GM18499 (cell line): Measurements from ENCODE around the gene CLEC11A.

Experiments used
- ATAC-seq: cut with Tn5 transposase; IDR thresholded peaks from one replicate; pipeline ENCODE4 v1.9.1; 2021; ENCODE audit warnings: moderate number of reproducible peaks; ENCODE audit not compliant: insufficient read depth, unreplicated experiment

The CLEC11A gene, protein sequence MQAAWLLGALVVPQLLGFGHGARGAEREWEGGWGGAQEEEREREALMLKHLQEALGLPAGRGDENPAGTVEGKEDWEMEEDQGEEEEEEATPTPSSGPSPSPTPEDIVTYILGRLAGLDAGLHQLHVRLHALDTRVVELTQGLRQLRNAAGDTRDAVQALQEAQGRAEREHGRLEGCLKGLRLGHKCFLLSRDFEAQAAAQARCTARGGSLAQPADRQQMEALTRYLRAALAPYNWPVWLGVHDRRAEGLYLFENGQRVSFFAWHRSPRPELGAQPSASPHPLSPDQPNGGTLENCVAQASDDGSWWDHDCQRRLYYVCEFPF

DNA sequence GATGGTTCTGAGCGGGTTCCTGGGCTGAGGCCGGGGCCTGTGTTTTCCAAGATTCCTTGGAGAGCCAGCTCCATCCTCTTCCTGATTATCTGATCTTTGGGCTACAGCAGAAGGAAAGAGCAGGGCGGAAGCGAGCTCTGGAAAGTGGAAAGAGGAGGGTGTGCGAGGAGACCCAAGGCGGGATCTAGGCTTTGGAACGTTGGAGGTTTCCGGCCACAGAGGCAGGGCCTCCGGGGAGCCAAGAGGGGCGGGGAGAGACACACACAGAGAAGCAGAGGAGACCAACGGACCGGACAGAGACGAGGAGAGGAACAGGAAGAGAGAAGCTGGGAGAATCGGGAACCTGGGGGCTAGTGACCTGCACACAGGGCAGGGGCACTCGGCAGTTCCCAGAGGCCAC lies at the start of gene CLEC11A:
TSS of gene CLEC11A (plus strand) at position 296 of the 400 bp plus-strand sequence. CDS start 162 bp downstream, outside the sequence.
- ATAC-seq, result no peak

DNA sequence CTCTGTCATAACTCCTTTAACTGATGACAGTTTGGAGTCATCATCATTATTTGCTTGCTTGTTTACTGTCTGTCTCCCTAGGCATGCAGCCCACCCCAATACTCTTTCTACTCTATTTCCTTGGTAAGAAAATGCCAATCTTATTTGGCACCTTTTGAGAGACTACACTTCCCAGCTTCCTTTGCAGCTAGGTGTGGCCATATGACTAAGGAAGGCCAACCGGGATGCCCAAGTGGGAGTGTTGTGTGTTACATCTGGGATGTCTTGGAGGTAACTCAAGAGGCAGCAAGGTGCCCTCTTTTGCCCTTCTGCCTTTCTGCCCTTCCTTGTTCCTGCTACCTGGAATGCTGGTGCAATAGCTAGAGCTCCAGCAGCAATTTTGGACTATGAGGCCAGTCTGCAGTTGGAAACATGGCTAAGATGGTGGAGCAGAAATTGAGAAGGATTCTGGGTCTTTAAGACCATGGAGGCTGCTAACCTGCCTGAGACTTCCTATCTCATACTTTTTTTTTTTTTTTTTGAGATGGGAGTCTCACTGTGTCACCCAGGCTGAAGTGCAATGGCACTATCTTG lies 46.5 kb upstream of the CLEC11A start:
- no peak for ATAC-seq

DNA sequence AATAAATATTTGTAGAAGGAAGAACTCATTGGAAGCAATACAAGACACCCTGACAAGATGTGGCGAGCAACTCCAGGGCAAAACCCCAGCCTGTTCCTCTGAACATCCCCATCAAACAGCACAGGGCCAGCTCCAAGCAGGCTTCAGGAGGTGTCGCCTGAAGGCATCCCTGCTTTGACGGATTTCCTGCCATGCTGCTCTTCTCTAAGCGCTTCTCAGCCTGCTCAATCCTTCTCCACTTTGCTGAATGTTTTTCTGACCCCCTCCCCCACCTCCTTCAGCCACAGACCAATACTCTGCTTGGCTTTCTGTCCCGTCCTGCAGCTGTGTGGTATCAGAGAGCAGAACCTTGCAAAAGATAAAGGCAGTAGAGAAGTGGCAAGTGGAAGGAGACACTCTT lies 45.5 kb upstream of the CLEC11A start:
- no peak for ATAC-seq

DNA sequence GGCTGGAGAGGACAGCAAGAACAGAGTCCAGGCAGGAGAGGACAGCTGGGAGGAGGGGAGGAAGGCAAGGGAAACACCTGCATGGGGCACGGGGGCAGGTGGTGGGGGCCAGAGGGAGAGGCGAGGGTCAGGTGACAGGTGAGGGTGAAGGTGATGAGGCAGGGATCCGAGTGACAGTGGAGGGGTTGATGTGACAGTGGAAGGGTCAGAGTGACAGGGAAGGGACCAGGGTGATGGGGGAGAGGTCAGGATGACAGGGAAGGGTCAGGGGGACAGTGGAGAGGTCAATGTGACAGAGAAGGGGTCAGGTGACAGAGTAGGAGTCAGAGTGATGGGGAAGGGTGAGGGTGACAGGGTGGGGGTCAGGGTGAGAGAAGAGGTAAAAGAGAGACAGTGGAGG lies 44.8 kb upstream of the CLEC11A start:
- no peak for ATAC-seq

DNA sequence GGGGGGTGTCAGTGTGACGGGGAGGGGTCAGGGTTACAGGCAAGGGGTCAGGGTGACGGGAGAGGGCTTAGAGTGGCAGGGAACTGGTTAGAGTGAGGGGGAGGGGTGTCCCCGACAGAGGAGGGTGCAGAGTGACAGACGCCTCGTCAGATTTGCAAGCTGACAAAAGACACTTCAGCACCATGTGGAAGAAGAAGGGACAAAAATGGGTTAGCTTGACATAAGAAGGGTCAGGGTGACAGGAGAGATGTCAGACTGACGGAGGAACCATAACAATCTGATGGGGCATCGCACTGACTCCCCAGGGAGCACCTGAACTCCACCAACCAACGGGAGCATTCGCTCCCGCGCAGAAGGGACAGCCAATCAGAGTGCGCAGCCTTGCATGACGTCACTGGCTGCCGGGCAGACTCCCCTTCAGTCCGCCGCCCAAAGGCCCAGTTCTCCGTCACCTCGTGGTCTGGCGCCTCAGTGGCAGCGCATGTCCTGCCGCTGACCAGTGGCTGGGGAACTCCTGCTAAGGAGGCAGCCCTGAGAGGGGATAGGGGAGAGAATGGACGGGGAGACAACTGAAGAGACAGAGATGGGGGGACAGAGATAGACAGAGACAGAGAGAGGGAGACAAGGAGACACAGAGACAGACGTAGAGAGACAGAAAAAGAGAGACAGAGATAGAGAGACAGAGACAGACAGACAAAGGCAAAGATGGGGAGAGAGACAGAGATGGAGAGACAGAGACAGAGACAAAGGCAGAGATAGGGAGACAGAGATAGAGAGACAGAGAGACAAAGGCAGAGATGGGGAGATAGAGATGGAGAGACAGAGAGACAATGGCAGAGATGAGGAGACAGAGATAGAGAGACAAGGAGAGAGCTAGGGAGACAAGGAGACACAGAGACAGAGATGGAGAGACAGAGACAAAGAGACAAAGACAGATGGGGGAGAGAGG lies 43.7 kb upstream of the CLEC11A start:
- no peak for ATAC-seq

DNA sequence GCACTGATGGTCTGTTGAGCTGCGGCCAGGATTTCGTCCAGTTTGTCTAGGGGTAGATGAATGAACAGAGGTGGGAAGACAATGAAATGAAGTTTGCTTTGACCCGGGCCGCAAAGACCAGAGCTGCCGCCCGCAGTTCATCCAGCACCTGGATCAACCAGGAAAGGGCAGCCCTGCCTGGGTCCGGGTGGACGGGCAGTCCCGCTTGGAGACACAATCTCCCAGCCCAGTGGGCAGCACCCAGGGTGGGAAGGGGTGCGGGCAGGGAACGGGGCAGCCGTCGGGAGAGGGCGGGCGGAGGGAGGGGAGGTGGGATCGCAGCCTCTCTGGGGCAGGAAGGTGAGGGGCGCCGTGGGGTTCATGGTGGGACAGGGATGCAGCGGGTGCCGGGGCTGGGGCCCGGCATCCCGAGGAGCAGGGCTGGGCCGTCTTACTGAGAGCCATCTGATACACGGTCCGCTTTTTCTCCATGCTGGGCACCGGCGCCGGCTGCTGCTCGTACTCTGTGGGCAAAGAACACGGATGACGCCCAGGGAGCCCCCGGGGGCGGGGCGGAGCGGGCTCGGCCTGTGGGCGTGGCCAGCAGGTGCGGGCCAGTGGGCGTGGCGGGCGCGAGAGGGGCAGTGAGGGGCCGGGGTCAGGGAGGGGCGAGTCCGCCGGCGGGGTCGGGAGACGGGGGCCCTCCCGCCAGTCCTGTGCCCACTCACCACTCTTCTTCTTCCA lies 36.7 kb upstream of the CLEC11A start:
- ATAC-seq, result no peak

DNA sequence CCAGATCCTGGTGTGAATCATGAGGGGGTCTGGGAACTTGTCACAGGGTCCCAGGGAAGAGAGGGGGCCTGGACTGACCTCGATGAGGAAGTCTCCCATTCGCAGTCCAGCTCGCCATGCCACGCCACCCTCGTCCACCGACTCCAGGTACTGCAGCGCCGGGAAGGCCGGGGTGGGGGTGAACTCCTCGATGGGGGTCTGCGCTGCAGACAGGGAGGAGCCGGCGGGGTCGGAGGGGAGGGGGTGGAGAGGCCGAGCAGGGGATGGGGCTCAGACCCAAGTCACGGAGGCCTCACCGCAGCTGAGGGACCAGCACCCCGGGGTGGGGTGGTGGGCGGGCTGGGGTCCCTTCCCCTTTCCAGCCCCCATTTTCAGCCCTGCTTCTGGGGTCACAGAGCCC lies 34.4 kb upstream of the CLEC11A start:
- ATAC-seq, result no peak

DNA sequence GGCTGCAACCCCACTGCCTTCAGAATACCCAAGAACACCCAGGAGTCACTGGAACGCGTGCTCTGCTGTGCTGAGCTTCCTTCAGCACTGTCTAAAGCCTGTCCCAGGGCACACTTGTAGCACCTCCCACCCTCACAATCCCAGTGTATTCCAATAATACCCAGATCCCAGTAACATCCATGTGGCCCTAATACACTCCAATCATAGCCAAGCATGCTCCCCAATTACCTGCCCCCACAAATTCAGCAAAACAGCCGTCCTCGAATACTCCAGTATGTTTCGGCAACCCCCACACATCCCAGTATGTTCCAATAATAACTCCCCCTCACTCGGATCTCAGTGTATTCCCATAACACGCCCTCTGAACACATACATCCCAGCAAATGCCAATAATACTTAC lies 32.7 kb upstream of the CLEC11A start:
- no peak for ATAC-seq

DNA sequence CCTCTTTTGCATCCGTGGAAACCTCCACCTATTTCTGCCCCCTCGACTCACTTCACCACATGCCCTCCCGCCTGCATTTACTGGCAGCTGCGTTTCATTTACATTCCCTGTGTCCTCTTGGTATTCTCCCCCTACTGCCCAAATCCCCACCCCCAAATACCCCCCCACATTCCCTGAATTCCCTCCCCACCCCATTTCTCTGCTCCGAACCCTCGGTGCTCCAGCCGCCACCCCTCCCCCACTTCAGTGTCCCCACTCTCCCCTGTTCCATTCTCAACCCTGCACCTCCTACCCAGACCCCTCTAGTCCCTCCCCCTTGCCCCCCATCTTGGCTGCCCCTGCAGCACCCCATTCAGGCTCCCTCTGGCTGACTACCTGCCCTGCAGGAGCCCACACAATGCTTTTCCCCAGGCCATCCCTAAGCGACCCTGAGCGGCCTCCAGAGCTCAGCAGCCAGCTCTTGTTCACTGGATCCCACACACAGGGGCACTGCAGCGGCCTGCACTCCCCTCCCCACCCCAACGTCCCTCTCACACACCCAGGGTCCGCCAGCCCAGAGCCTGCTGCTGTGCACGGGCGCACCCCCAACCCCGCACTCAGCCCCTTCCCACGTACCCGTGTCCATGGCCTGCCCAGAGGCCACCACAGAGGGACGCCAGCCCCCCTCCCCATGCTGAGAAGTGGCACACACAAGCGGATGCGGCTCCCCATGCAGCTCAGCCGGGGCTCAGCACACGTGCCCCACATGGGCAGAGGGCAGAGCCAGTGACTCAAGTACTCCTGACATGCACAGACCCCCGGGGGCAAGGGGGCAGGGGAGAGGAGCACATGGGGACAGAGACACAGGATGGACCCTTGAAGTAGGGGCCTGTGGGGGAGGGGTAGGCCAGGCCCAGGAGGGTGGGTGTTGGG lies 29.8 kb upstream of the CLEC11A start:
- no peak for ATAC-seq

DNA sequence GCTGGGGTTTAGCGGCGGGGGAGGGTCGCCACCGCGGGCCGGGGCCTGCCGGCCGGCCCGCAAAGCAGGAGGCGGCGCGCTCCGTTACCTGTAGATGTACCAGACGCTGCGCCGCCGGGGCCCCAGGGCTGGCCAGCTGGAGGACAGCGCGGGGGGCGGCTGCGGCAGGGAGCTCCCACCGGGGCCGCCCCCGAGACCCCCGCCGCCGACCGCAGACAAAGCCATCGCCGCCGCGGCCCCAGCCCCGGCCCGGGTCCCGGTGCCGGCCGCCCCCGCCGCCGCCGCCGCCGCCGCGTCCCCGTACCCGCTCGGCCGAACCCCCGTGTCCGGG lies 28.4 kb upstream of the CLEC11A start:
- ATAC-seq, result no peak

DNA sequence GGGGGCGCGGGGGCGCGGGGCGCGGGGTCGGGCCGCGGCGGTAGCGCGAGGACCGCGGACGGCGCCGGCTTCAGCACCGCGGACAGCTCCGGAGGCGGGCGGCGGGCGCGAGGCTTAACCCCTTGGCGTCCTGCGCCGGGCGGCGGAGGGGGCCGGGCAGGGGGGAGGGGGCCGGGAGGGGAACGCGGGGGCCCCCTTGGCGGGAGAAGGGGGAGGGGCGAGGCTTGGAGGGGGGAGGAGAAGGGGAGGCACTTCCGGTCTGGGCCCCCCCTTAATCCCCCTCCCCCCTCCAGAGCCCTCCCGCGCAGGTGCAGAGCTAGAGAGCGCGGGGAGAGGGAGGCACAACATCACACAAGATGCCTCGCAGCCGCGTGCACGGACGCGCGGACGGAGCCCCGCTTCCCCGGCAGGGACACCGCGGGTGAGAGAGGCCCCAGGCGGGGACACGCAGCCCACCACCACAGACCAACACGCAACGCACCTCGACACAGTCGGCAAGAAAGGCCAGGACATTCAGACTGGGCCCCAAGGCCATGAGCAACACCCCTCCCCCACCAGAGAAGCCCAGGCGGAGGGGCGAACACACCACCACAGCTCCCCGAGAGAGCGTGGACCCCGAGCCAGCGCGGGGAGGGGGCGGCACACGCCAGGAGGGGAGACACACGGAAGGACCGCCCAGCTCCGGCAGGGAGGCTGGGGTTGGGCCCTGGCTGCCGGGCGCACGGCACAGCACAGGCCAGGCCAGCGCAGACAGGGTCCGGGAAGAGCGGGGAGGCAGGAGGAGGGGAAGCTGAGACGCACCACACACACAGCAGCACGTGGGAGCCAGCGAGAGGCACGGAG lies 27.7 kb upstream of the CLEC11A start:
- no peak for ATAC-seq

DNA sequence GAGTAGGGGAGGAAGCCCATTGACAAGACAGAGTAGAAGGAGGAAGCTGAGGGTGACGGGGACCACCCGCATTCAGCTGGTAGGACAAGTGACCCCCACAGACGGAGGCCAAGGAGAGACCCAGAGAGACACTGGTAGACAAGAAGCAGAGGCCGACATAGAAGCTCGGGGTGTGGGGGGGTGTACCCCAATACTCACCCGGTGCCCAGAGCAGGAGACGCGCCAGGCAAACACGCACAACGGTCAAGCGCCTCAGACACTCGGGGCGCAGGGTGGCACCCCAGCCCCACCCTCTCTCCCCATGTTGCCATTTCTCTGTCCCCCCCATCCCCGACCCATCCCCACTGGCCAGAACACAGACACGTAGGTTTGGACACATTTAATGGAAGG lies 27.1 kb upstream of the CLEC11A start:
- no peak for ATAC-seq

DNA sequence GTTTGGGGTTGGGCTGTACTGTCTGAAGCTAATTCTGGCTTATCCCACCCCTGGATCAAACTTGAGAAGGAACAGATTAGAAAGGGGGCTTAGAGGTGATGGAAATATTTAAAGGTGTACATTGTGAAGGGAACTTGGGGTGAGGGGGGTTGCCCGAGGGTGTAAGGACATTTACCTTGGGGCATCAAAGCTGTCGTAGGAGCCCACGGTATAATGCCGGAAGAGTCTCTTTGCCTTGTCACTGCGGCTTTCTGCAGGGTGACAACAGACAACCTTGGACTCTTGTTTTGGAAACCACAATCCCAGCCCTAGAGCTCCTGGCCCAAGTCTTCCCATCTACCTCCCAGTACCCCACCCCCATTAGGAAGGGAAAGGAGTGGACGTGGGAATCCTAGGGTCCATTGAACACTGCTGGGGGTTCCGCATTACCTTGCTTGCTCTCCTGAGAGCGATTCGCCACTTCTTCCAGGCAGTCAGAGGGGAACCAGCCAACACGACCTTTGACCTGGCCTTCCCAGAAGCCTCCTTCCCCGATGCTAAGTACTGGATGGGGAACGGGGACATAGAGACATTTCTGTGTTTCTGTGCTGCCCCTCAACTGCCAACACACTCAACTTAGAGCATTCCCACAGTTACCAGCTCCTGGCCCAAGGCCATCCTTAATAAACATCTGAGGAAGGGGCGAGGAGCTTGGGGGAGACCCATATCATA lies 25.6 kb upstream of the CLEC11A start:
- ATAC-seq, result no peak

DNA sequence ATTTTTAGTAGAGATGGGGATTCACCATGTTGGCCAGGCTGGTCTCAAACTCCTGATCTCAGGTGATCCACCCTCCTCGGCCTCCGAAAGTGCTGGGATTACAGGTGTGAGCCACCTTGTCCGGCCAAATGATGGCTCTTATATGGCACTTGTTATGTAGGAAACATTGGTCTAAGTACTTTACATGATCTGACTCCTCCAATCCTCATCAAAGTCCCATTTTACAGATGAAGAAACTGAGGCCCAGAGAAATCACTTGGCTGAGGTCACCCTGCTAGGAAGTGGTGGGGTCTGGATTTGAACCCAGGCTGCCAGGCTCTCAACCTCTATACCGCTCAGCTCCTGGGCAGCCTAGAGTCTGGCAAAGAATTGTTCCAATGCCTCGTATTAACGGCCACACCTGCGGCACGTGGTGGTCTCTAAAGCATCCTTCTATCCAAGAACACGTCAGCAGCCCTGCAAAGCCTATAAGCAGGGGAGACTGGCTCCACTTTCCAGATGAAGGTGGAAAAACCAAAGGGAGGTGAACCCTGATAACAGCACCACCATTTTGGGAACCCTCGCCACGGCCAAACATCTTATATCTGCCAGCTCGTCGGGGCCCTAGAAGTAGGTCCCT lies 21.7 kb upstream of the CLEC11A start:
- no peak for ATAC-seq

DNA sequence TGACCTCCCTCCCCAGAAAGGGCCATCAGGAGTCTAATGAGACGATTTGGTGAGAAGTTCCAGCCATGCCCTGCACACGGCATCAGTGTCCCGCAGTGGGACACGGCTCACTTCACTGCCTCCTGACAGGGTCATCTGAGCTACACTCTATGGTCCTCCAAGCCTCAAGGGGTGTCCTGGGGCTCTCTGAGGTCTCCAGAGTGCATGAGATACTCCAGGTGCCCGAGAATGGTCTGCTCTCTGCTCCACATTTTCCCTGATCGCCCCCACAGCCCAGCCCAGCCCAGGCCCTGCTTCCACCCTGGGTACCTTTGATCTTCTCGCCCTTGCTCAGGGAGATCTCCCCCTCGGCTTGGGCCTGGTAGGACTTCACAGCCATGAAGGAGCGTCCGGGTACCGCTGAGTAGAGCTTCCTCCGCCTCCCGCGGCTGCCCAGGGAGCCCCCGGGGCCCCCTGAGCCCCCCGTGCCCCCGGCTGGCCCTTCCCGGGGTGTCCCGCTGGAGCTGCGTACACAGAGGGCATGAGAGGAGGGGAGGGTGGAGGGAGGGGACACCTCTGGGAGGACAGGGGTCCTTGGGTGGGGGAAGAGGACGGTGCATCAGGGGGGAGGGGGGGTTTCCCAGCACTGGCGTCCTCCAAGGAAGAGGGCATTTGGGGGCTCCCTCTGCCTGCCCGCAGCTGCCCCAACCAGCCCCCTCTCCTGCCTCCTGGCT lies 20.9 kb upstream of the CLEC11A start:
- ATAC-seq, result no peak

DNA sequence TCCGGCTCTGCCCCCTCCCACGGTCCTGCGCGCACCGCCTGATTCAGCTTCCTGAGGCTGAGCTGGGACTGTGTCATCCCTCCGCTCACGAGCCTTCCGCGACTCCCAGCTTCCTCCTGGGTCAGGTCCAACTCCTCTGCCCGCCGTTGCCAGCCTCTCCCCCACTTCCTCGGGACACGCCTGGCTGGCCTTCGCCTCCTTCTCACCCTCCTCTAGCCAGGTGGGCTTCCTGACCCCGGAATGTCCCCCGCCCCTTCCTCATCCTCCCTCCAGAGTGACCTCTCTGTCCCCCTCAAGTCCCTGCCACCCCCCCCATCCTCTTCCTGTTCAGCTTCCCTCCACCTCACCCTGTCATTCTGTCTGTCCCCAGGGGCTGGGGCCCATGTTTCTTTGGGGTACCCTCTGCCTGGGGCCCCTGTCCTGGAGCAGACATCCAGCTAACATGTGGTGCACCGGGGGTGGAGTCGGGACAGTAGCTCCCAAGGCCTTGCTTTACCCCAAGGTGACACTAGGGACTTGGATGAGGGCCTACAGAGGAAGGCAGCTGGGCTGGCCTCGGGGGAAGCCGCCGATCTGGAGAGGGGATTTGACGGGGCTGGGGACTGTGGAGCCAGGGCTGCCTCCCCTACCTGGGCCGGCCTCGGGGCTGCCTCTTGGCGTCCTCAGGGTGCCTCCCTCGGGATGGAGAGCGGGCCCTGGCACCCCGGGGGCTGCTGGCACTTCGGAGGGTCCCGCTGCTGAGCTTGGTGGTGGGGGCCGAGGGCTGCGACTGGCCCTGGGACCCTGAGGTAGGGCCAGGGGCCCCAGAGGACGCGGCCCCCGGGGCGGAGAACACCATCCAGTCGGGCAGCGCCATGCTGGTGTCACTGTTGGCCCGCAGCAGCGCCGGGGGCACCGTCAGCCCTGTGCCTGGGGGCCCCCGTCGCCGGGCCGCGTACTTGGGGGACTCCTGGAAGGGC lies 20.0 kb upstream of the CLEC11A start:
- ATAC-seq, result no peak
